ENCODE data around the gene LDB2. TPM values are rescaled to one million over a fixed set of nuclear protein-coding genes. Genes with fewer than 3 reads are reported as not detected.

The LDB2 gene
- total and polyA plus RNA-seq, 2 of the 8 experiments (the other 6 are each of a cell fraction or from before 2014, with no cell fraction given): 57.0 to 140 TPM

GRCh38 chr4:16692046-16692445 is 206.4 kb downstream of the LDB2 start:
- Histone ChIP-seq H4K8ac (ENCODE audit: extremely low read depth, insufficient read depth, low read length) (no peak overlapping the region), H3K14ac (ENCODE audit: insufficient read length) (no peak overlapping the region), H3K56ac (replicated peaks; ENCODE audit: insufficient read length, low read depth, low read length) (no peak overlapping the region), H2BK12ac (ENCODE audit: low read depth, low read length) (no peak overlapping the region), H4K20me1 (replicated peaks in 1 of 2; ENCODE audit: control insufficient read depth in 1 of 2, insufficient read depth in 2 of 2, low read length in 2 of 2) (no peaks in the 10 kb centered on the region), H2BK20ac (ENCODE audit: low read length) (no peak overlapping the region), H3K79me1 (ENCODE audit: low read depth, low read length) (no peaks in the 10 kb centered on the region), H3K4ac (replicated peaks; ENCODE audit: insufficient read length, low read depth, low read length) (no peak overlapping the region), H2BK120ac (replicated peaks; ENCODE audit: low read depth, low read length) (no peak overlapping the region), H3K23ac (ENCODE audit: insufficient read length) (no peak overlapping the region), H4K91ac (replicated peaks; ENCODE audit: insufficient read length, low read length) (no peak overlapping the region), H3K79me2 (ENCODE audit: control insufficient read depth in 1 of 2, insufficient read depth in 2 of 2, low read length in 2 of 2) (no peaks in the 10 kb centered on the region), H2BK5ac (ENCODE audit: low read depth, low read length) (no peak overlapping the region), H3K4me3 (ENCODE audit: extremely low read depth in 1 of 4, insufficient read depth in 2 of 4, low read depth in 3 of 4, low read length in 4 of 4) (no peak overlapping the region), H3K36me3 (ENCODE audit: control insufficient read depth in 2 of 4, insufficient read depth in 4 of 4, low read length in 3 of 4) (no peaks in the 10 kb centered on the region; a peak in 1 of 8 replicates), H3K4me2 (ENCODE audit: insufficient read depth in 1 of 2, low read depth in 2 of 2, low read length in 2 of 2) (no peak overlapping the region), H4K5ac (ENCODE audit: insufficient read length, low read depth, low read length) (no peak overlapping the region), H2AFZ (ENCODE audit: low read length) (no peak overlapping the region), H3K4me1 (replicated peaks in 1 of 4; ENCODE audit: control insufficient read depth in 3 of 4, insufficient read depth in 4 of 4, low read length in 3 of 4) (peaks cover 8 to 25% (median 18%) of the 10 kb centered on the region in 4 experiments), H2AK5ac (ENCODE audit: low read depth, low read length) (no peak overlapping the region), H3K27ac (ENCODE audit: low read depth, low read length) (no peak overlapping the region), H3K18ac (ENCODE audit: extremely low read depth, low read length) (no peak overlapping the region), H3K27me3 (replicated peaks in 1 of 4; ENCODE audit: control insufficient read depth in 3 of 4, extremely low read depth in 1 of 4, insufficient read depth in 3 of 4, low read length in 3 of 4) (no peaks in the 10 kb centered on the region), H3K9me3 (ENCODE audit: insufficient read depth in 2 of 2, low read depth in 1 of 2, low read length in 1 of 2) (no peaks in the 10 kb centered on the region), H2BK15ac (ENCODE audit: low read length) (no peak overlapping the region), H3K9ac (replicated peaks in 1 of 4; ENCODE audit: extremely low read depth in 1 of 4, low read depth in 3 of 4, low read length in 3 of 4) (no peak overlapping the region), H3K23me2 (ENCODE audit: low read depth, low read length) (no peaks in the 10 kb centered on the region)
- POLR2A ChIA-PET (ENCODE audit: partially characterized antibody): no interaction called here
- no peak for TF ChIP-seq POLR2AphosphoS5 (IDR thresholded peaks at IDR 0.05; ENCODE audit: low read depth, low read length)
- TF ChIP-seq SIX5 (IDR thresholded peaks at IDR 0.05; ENCODE audit: low read depth, low read length): no peak
- TF ChIP-seq CBX8 (IDR thresholded peaks at IDR 0.05; ENCODE audit: borderline replicate concordance, low read depth, low read length): no peak
- no peak for TF ChIP-seq SIN3A (conservative IDR thresholded peaks at IDR 0.05 in 1 of 2, IDR thresholded peaks at IDR 0.05 in 1 of 2; ENCODE audit: low read depth in 1 of 2, low read length in 2 of 2)
- TF ChIP-seq ATF2 (IDR thresholded peaks at IDR 0.05; ENCODE audit: low read length): no peak
- no peak for TF ChIP-seq NANOG (IDR thresholded peaks at IDR 0.05; ENCODE audit: insufficient read depth, low read depth, low read length, poor library complexity, severe bottlenecking)
- no peak for TF ChIP-seq POU5F1 (IDR thresholded peaks at IDR 0.05; ENCODE audit: low read depth, low read length)
- no peak for TF ChIP-seq MAFK (IDR thresholded peaks at IDR 0.05; ENCODE audit: low read depth, low read length)
- no peak for TF ChIP-seq KDM1A (IDR thresholded peaks at IDR 0.05; ENCODE audit: borderline replicate concordance, low read length)
- no peak for TF ChIP-seq SIRT6 (IDR thresholded peaks at IDR 0.05; ENCODE audit: low read length)
- CTCF ChIA-PET (ENCODE audit: partially characterized antibody): interaction anchor here (0.6 kb wide), 1 partner anchor 19 kb away, joined by 4 read pairs; no protein-coding TSS in a partner anchor
- 90% methylated on average over 4 of the region's 4 CpGs; no CpG with 5 or more reads in 1 of the 2 experiments for WGBS, 2 experiments (ENCODE audit: extremely low coverage in 1 of 2, insufficient coverage in 1 of 2, insufficient read length in 1 of 2, insufficient replicate concordance in 2 of 2, low coverage in 1 of 2, low lambda C conversion rate in 2 of 2, missing lambda C conversion rate in 1 of 2)
- DNase-seq (ENCODE audit: low read depth in 1 of 2, low spot score in 2 of 2) (no peak), FAIRE-seq (no peak)

Data from H1 (cell line).